ENCODE data around the gene RADIL. TPM values are rescaled to one million over a fixed set of nuclear protein-coding genes. Genes with fewer than 3 reads are reported as not detected.

The RADIL gene
- total and polyA plus RNA-seq, 2 donors (not counting 1 experiment from before 2014, with no cell fraction given), result not detected

DNA sequence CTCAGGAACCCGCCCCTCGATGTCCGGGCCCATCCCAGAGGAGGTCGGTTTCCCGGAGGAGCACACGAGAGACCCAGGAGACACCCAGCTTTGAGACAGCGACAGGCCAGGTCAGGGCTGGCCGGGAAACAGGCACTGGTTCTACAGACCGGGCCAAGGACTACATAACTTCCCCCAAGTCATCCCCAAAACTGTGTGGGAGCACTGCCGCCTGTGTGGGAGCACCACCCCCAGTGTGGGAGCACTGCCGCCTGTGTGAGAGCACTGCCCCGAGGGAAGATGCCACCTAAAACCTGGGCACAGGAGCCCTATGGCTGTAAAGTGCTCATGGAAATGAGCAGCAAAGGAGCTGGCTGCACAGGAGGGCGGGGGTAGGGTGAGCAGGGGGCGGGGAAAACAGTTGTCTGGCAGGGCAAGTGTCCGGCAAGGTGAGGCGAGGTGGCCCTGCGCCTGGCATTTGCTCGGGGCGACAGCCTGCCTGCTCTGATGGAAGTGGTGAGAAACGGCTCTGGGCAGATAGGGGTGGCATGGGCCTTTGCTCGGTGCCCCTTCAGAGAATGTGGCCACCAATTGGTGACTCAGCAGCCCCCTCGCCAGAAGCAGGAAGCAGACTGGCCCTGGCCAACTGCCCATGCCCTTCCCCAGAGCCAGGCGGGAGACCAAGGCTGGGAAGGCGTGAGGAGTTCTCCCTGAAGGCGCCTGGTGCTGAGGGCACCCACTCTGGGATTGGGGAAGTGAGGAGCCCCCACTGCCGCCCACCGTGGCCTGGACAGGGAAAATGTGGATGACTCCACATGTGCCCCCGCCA, 47.9 kb downstream of the RADIL start:
- no peak overlapping the region for H3K4me3 Mint-ChIP-seq
- no peaks in the 10 kb centered on the region for H3K27me3 Mint-ChIP-seq
- no peaks in the 10 kb centered on the region for H3K9me3 Mint-ChIP-seq (ENCODE audit: insufficient read depth)
- H3K9ac ChIP-seq (ENCODE audit: low read length), result no peak overlapping the region
- no peaks in the 10 kb centered on the region for H3K4me1 Mint-ChIP-seq
- ChIA-PET POLR2A (no interaction called here), CTCF (no interaction called here)
- 90% methylated on average over 26 of the region's 28 CpGs for WGBS (ENCODE audit: insufficient coverage)
- TF ChIP-seq EZH2 (IDR thresholded peaks at IDR 0.05; ENCODE audit: borderline replicate concordance, insufficient read depth, low read depth, low read length, poor library complexity, severe bottlenecking), result no peak
- TF ChIP-seq, protein P1, sequence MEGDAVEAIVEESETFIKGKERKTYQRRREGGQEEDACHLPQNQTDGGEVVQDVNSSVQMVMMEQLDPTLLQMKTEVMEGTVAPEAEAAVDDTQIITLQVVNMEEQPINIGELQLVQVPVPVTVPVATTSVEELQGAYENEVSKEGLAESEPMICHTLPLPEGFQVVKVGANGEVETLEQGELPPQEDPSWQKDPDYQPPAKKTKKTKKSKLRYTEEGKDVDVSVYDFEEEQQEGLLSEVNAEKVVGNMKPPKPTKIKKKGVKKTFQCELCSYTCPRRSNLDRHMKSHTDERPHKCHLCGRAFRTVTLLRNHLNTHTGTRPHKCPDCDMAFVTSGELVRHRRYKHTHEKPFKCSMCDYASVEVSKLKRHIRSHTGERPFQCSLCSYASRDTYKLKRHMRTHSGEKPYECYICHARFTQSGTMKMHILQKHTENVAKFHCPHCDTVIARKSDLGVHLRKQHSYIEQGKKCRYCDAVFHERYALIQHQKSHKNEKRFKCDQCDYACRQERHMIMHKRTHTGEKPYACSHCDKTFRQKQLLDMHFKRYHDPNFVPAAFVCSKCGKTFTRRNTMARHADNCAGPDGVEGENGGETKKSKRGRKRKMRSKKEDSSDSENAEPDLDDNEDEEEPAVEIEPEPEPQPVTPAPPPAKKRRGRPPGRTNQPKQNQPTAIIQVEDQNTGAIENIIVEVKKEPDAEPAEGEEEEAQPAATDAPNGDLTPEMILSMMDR (IDR thresholded peaks at IDR 0.05), result no peak
- no peak overlapping the region for H3K27ac ChIP-seq (ENCODE audit: low read length in 2 of 2)
- no peaks in the 10 kb centered on the region for H3K4me1 ChIP-seq (ENCODE audit: control insufficient read depth in 2 of 2, insufficient read depth in 2 of 2, low read length in 2 of 2)
- no peaks in the 10 kb centered on the region for H3K36me3 ChIP-seq (replicated peaks in 1 of 2; ENCODE audit: control extremely low read depth in 1 of 2, control insufficient read depth in 1 of 2, extremely low read depth in 1 of 2, insufficient read depth in 2 of 2, low read length in 1 of 2)
- H3K4me2 ChIP-seq (replicated peaks; ENCODE audit: low read depth, low read length, poor library complexity, severe bottlenecking), result no peak overlapping the region
- DNase-seq (no peak), ATAC-seq (ENCODE audit: low read depth) (no peak)
- H4K20me1 ChIP-seq (ENCODE audit: control insufficient read depth, insufficient read depth, low read length, poor library complexity, severe bottlenecking), result no peaks in the 10 kb centered on the region
- H2AFZ ChIP-seq (ENCODE audit: insufficient read depth, low read depth, low read length, poor library complexity, severe bottlenecking), result no peak overlapping the region
- intact Hi-C loops (cut with micrococcal nuclease), result no loop called here
- no peaks in the 10 kb centered on the region for H3K9me3 ChIP-seq (ENCODE audit: control extremely low read depth in 1 of 3, control insufficient read depth in 2 of 3, insufficient read depth in 1 of 3, low read length in 2 of 3)
- H3K79me2 ChIP-seq (ENCODE audit: control insufficient read depth, insufficient read depth, low read length), result no peaks in the 10 kb centered on the region
- no peaks in the 10 kb centered on the region for H3K27me3 ChIP-seq (replicated peaks in 1 of 4; ENCODE audit: control extremely low read depth in 1 of 4, control insufficient read depth in 3 of 4, insufficient read depth in 4 of 4, low read length in 3 of 4)
- no peak overlapping the region for H3K27ac Mint-ChIP-seq
- H3K4me3 ChIP-seq (ENCODE audit: control extremely low read depth in 1 of 5, extremely low read depth in 1 of 5, insufficient read depth in 1 of 5, low read depth in 2 of 5, low read length in 4 of 5), result no peak overlapping the region

DNA sequence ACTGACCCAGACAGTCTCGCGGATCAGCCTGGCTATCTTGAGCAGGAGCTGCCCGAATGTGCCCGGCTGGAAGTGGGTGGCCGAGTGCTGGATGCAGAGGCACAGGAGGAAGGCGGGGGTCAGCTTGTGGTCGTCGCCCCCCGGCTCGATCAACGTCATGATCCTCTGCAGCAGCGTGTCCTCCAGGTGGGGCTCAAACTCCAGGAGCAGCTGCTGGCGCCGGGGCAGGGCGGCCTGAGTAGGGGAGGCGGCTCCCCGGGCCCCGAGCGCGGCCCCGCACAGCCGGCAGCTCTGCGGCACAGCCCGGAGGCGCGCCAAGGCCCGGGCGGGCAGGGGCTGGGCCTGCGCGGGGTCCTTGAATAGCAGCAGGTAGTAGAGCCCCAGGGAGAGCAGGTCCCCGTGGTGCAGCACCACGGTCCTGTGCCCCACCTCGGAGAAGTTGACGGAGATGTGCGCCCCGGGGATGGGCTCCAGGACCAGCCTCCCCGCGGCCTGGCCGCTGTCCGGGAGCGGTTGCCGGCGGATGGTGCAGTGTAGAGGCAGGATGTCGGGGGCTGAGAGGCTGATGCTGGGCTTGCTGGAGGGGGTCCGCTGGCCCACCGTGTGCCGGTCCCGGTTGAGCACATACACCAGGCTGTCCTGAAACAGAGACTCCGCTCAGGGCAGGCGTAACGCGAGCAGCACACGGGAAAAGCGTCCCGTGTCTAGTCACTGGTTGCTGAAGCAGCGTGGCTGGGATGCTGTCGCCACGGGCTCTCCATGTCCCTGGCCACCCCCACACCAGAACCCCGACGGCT, 48.7 kb downstream of the RADIL start:
- H3K36me3 ChIP-seq (replicated peaks in 1 of 2; ENCODE audit: control extremely low read depth in 1 of 2, control insufficient read depth in 1 of 2, extremely low read depth in 1 of 2, insufficient read depth in 2 of 2, low read length in 1 of 2), result no peaks in the 10 kb centered on the region
- H3K79me2 ChIP-seq (ENCODE audit: control insufficient read depth, insufficient read depth, low read length), result no peaks in the 10 kb centered on the region
- no peak overlapping the region for H3K4me3 Mint-ChIP-seq
- TF ChIP-seq, protein P1 (IDR thresholded peaks at IDR 0.05), result no peak
- TF ChIP-seq EZH2 (IDR thresholded peaks at IDR 0.05; ENCODE audit: borderline replicate concordance, insufficient read depth, low read depth, low read length, poor library complexity, severe bottlenecking), result no peak
- CTCF ChIA-PET, result no interaction called here
- H3K4me1 ChIP-seq (ENCODE audit: control insufficient read depth in 2 of 2, insufficient read depth in 2 of 2, low read length in 2 of 2), result no peaks in the 10 kb centered on the region
- H3K27ac ChIP-seq (ENCODE audit: low read length in 2 of 2), result no peak overlapping the region
- no peak overlapping the region for H3K27ac Mint-ChIP-seq
- H3K4me1 Mint-ChIP-seq, result no peaks in the 10 kb centered on the region
- no peaks in the 10 kb centered on the region for H3K27me3 ChIP-seq (replicated peaks in 1 of 4; ENCODE audit: control extremely low read depth in 1 of 4, control insufficient read depth in 3 of 4, insufficient read depth in 4 of 4, low read length in 3 of 4)
- no peak overlapping the region for H3K9ac ChIP-seq (ENCODE audit: low read length)
- no peaks in the 10 kb centered on the region for H3K27me3 Mint-ChIP-seq
- intact Hi-C loops (cut with micrococcal nuclease), result loop anchor here (5.0 kb wide), 1 partner anchor 618 kb away; no protein-coding TSS in a partner anchor
- ATAC-seq (ENCODE audit: low read depth) (no peak), DNase-seq (no peak)
- H3K9me3 ChIP-seq (ENCODE audit: control extremely low read depth in 1 of 3, control insufficient read depth in 2 of 3, insufficient read depth in 1 of 3, low read length in 2 of 3), result peaks cover 0 to 5% (median 0%) of the 10 kb centered on the region in 3 donors
- no peaks in the 10 kb centered on the region for H3K9me3 Mint-ChIP-seq (ENCODE audit: insufficient read depth)
- no peak overlapping the region for H3K4me3 ChIP-seq (ENCODE audit: control extremely low read depth in 1 of 5, extremely low read depth in 1 of 5, insufficient read depth in 1 of 5, low read depth in 2 of 5, low read length in 4 of 5)
- POLR2A ChIA-PET, result no interaction called here
- no peak overlapping the region for H3K4me2 ChIP-seq (replicated peaks; ENCODE audit: low read depth, low read length, poor library complexity, severe bottlenecking)
- 98% methylated on average over 58 of the region's 60 CpGs for WGBS (ENCODE audit: insufficient coverage)
- no peaks in the 10 kb centered on the region for H4K20me1 ChIP-seq (ENCODE audit: control insufficient read depth, insufficient read depth, low read length, poor library complexity, severe bottlenecking)
- H2AFZ ChIP-seq (ENCODE audit: insufficient read depth, low read depth, low read length, poor library complexity, severe bottlenecking), result no peak overlapping the region
